ENCODE results near the gene BRD9. TPM values are rescaled to one million over a fixed set of nuclear protein-coding genes. Genes with fewer than 3 reads are reported as not detected.
"Not testable (repeated sequence)": the region's sequence is repeated elsewhere in the genome, so short reads cannot be mapped to it uniquely, and the experiment has no call there.

The BRD9 gene
- 10 to 100 TPM; 46.7 to 49.7 TPM for total RNA-seq

DNA sequence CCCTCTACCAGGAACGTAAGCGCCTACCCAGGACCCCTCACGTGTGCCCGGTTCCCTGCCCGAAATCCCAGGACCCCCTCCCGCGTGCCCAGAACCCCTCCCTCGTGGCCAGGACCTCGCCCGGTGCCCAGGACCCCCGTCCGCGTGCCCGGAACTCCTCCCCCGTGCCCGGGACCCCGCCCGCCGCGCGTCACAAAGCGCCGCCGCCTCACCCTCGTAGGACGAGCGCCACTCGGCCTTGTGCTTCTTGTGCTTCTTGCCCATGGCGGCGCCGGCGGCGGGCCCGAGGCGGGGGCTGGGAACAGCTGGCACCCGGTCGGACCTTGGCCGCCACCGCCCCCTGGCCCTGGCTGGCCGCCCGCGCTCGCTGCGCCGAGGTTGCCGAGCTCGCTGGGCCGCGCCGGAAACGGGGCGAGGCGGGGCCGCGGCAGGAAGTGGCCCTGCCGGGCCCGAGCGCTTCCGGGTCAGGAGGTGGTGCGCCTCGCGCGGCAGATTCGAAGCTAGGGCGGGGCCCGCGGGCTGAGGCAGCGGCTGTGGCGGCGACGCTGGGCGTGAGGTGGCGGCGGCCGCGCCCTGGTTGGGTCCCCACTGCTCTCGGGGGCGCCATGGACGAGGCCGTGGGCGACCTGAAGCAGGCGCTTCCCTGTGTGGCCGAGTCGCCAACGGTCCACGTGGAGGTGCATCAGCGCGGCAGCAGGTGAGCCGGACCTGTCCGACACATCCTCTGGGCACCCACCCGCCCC lies at the start of gene BRD9, which contains the start of gene TRIP13:
TSS of gene BRD9 (minus strand) at position 408 of the 743 bp plus-strand sequence. CDS start at position 264, 144 bp downstream.
TSS of gene TRIP13 (plus strand) at position 491 of the 743 bp plus-strand sequence. CDS start at position 606, 115 bp downstream.
- CTCF ChIA-PET = interaction anchor here (1.0 to 1.2 kb wide), 5 partner anchors 9 to 761 kb away, joined by 3 to 4 read pairs (median 3); no protein-coding TSS in a partner anchor
- Mint-ChIP-seq H3K27ac (peak within 1 kb of the TSS; percentile 85), H3K9me3 (ENCODE audit: low read depth) (no peaks in the 10 kb centered on the region), H3K27me3 (no peaks in the 10 kb centered on the region), H3K4me1 (peaks cover 36% of the 10 kb centered on the region), H3K36me3 (ENCODE audit: low read depth) (peaks cover 68% of the 10 kb centered on the region), H3K4me3 (peak within 1 kb of the TSS; percentile 90)
- DNase-seq = peak; percentile 93
- ATAC-seq = peak; percentile 98
- intact Hi-C loops (cut with DNase I, micrococcal nuclease) = loop anchor here in 1 of 2 experiments (1.0 to 10.0 kb wide), 12 partner anchors 20 to 906 kb away; partner anchors contain the start of genes CCDC127, CEP72, CLPTM1L and EXOC3
- POLR2A ChIA-PET = no interaction called here

DNA sequence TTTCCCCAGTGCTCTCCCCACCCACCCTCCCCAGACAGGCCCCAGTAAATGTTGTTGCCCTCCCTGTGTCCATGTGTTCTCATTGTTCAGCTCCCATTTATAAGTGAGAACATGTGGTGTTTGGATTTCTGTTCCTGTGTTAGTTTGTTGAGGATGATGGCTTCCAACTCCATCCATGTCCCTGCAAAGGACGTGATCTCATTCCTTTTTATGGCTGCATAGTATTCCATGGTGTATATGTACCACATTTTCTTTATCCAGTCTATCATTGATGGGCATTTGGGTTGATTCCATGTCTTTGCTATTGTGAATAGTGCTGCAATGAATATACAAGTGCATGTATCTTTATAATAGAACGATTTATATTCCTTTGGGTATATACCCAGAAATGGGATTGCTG lies 48.1 kb upstream of the BRD9 start:
- H3K4me1 Mint-ChIP-seq; POLR2A ChIA-PET; H3K4me3 Mint-ChIP-seq; intact Hi-C loops (cut with DNase I, micrococcal nuclease); ATAC-seq; H3K36me3 Mint-ChIP-seq (ENCODE audit: low read depth); DNase-seq; H3K27ac Mint-ChIP-seq; H3K9me3 Mint-ChIP-seq (ENCODE audit: low read depth): not testable (repeated sequence)
- H3K27me3 Mint-ChIP-seq = peaks cover 27% of the 10 kb centered on the region
- CTCF ChIA-PET = interaction anchor here (1.2 kb wide), 1 partner anchor 9 kb away, joined by 3 read pairs; no protein-coding TSS in a partner anchor

GRCh38 chr5:939368-939767 lies 46.8 kb upstream of the BRD9 start:
- DNase-seq (no peak), ATAC-seq (no peak)
- ChIA-PET CTCF (interaction anchor here (0.7 kb wide), 1 partner anchor 268 kb away, joined by 3 read pairs; no protein-coding TSS in a partner anchor), POLR2A (no interaction called here)
- Mint-ChIP-seq H3K4me3 (no peak overlapping the region), H3K27ac (no peak overlapping the region), H3K9me3 (ENCODE audit: low read depth) (no peaks in the 10 kb centered on the region), H3K36me3 (ENCODE audit: low read depth) (no peaks in the 10 kb centered on the region), H3K27me3 (peaks cover 18% of the 10 kb centered on the region), H3K4me1 (peaks cover 5% of the 10 kb centered on the region)
- intact Hi-C loops (cut with DNase I, micrococcal nuclease) = no loop called here

DNA sequence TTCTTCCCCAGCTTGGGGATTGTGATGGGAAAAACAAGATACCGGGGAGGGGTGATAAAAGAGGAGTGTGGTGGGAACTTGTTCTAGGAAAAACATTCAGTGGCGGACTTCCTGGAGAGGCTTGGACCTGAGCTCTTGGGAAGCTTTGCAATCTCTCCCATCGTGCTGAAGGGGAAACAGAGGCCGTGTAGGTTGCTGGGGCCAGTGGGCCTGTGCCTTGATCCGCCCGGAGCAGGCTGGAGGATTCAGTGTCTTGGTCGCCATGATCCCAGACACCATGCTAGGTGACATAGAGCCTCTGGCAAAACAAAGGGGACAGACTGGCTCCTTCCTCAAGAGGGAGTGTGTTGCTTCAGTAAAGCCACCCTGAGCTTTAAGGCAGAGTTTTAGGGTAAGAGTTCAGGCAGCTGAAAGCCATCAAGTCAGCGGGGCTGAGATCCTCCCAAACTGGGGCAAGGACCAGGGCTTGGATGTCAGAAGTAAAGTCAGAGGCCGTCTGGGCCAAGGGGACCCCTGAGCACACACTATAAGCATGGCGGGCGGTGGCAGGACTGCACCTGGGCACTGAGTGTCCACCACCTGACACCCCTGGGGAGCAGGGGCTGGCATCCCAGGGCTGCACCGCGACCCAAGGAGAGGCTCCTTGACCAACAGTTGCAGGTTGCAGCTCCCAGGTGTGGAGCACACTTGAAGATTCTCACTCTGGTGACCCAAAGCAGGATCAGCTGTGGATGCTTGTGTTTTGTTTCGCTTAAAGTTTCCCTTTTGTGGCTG lies 44.7 kb upstream of the BRD9 start:
- intact Hi-C loops (cut with DNase I, micrococcal nuclease) = no loop called here
- no peak overlapping the region for H3K4me3 Mint-ChIP-seq
- no peak overlapping the region for H3K27ac Mint-ChIP-seq
- H3K27me3 Mint-ChIP-seq = peaks cover 7% of the 10 kb centered on the region
- ATAC-seq (no peak), DNase-seq (no peak)
- CTCF ChIA-PET = no interaction called here
- POLR2A ChIA-PET = no interaction called here
- H3K9me3 Mint-ChIP-seq (ENCODE audit: low read depth) = no peaks in the 10 kb centered on the region
- H3K36me3 Mint-ChIP-seq (ENCODE audit: low read depth) = no peaks in the 10 kb centered on the region
- H3K4me1 Mint-ChIP-seq = peaks cover 16% of the 10 kb centered on the region

GRCh38 chr5:936149-937144 lies 43.8 kb upstream of the BRD9 start:
- no peak overlapping the region for H3K4me3 Mint-ChIP-seq
- H3K9me3 Mint-ChIP-seq (ENCODE audit: low read depth) = no peaks in the 10 kb centered on the region
- H3K4me1 Mint-ChIP-seq = peaks cover 16% of the 10 kb centered on the region
- no peak overlapping the region for H3K27ac Mint-ChIP-seq
- no peaks in the 10 kb centered on the region for H3K36me3 Mint-ChIP-seq (ENCODE audit: low read depth)
- CTCF ChIA-PET = interaction anchor here (4.3 kb wide), 1 partner anchor 12 kb away, joined by 19 read pairs; no protein-coding TSS in a partner anchor
- intact Hi-C loops (cut with DNase I, micrococcal nuclease) = no loop called here
- no peak for ATAC-seq
- peaks cover 5% of the 10 kb centered on the region for H3K27me3 Mint-ChIP-seq
- no peak for DNase-seq
- POLR2A ChIA-PET = interaction anchor here (0.9 kb wide), 1 partner anchor 69 kb away, joined by 3 read pairs; no protein-coding TSS in a partner anchor

- Mint-ChIP-seq H3K4me1 (peaks cover 16% of the 10 kb centered on the region), H3K36me3 (ENCODE audit: low read depth) (no peaks in the 10 kb centered on the region), H3K27me3 (no peaks in the 10 kb centered on the region), H3K9me3 (ENCODE audit: low read depth) (no peaks in the 10 kb centered on the region), H3K4me3 (no peak overlapping the region), H3K27ac (no peak overlapping the region)
- POLR2A ChIA-PET = interaction anchor here (0.9 kb wide), 1 partner anchor 70 kb away, joined by 3 read pairs; no protein-coding TSS in a partner anchor
- CTCF ChIA-PET = interaction anchor here (1.2 to 4.3 kb wide), 2 partner anchors 11 to 238 kb away, joined by 3 to 19 read pairs; no protein-coding TSS in a partner anchor
- peak; percentile 71 for ATAC-seq
- no peak for DNase-seq
- intact Hi-C loops (cut with DNase I, micrococcal nuclease) = no loop called here
Measured at GRCh38 chr5:935510-936084, 43.0 kb upstream of the BRD9 start.

- H3K4me3 Mint-ChIP-seq; H3K27ac Mint-ChIP-seq; H3K27me3 Mint-ChIP-seq; ATAC-seq; H3K36me3 Mint-ChIP-seq (ENCODE audit: low read depth); DNase-seq; H3K9me3 Mint-ChIP-seq (ENCODE audit: low read depth); intact Hi-C loops (cut with DNase I, micrococcal nuclease); POLR2A ChIA-PET: not testable (repeated sequence)
- peaks cover 16% of the 10 kb centered on the region for H3K4me1 Mint-ChIP-seq
- CTCF ChIA-PET = interaction anchor here (0.8 to 4.3 kb wide), 5 partner anchors 10 to 240 kb away, joined by 3 to 19 read pairs (median 3); no protein-coding TSS in a partner anchor
Measured at GRCh38 chr5:934381-934967, 41.9 kb upstream of the BRD9 start.

DNA sequence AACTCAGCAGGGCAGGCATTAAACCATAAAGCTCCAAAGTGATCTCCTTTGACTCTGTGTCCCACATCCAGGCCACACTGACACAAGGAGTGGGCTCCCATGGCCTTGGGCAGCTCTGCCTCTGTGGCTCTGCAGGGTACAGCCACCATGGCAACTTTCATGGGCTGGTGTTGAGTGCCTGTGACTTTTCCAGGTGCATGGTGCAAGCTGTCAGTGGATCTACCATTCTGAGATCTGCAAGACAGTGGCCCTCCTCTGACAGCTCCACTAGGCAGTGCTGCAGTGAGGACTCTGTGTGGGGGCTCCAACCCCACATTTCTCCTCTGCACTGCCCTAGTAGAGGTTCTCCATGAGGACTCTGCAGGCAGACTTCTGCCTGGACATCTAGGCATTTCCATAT lies 41.4 kb upstream of the BRD9 start:
- DNase-seq; H3K27me3 Mint-ChIP-seq; POLR2A ChIA-PET; H3K27ac Mint-ChIP-seq; H3K36me3 Mint-ChIP-seq (ENCODE audit: low read depth); ATAC-seq; intact Hi-C loops (cut with DNase I, micrococcal nuclease); H3K9me3 Mint-ChIP-seq (ENCODE audit: low read depth); H3K4me3 Mint-ChIP-seq: not testable (repeated sequence)
- CTCF ChIA-PET = interaction anchor here (0.8 to 4.3 kb wide), 5 partner anchors 10 to 240 kb away, joined by 3 to 19 read pairs (median 3); no protein-coding TSS in a partner anchor
- H3K4me1 Mint-ChIP-seq = peaks cover 16% of the 10 kb centered on the region

DNA sequence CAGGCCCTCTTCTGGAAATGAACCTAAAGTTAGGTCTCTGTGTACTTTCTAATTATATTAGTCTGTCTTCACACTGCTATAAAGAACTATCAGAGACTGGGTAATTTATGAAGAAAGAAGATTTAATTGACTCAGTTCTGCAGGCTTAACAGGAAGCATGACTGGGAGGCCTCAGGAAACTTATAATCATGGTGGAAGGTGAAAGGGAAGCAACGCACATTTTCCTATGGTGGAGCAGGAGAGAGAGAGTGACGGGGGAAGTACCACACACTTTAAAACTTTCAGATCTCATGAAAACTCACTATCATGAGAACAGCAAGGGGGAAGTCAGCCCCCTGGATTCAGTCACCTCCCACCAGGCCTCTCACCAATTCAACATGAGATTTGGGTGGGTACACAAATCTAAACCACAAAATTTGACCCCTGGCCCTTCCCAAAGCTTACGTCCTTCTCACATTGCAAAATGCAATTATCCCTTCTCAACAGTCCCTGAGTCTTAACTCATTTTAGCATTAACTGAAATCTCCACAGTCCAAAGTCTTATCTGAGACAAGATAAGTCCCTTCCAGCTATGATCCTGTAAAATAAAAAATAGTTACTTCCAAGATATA lies 40.8 kb upstream of the BRD9 start:
- Mint-ChIP-seq H3K4me1 (peaks cover 16% of the 10 kb centered on the region), H3K36me3 (ENCODE audit: low read depth) (no peaks in the 10 kb centered on the region), H3K27ac (peak overlapping the region; percentile 29), H3K27me3 (no peaks in the 10 kb centered on the region), H3K9me3 (ENCODE audit: low read depth) (no peaks in the 10 kb centered on the region), H3K4me3 (no peak overlapping the region)
- CTCF ChIA-PET = interaction anchor here (1.4 to 4.3 kb wide), 3 partner anchors 9 to 207 kb away, joined by 3 to 19 read pairs (median 5); no protein-coding TSS in a partner anchor
- DNase-seq = no peak
- POLR2A ChIA-PET = no interaction called here
- intact Hi-C loops (cut with DNase I, micrococcal nuclease) = no loop called here
- peak; percentile 45 for ATAC-seq

Data from activated CD4-positive, alpha-beta T cell treated with anti-CD3 and anti-CD28 coated beads for 36 hours (primary cell).